Dedifferentiated amniotic fluid mesenchymal stem cell (primary cell): ENCODE measurements around the gene MTCH1.
"Not testable (repeated sequence)": the region's sequence is repeated elsewhere in the genome, so short reads cannot be mapped to it uniquely, and the experiment has no call there.

ENCODE experiments used
- DNase-seq: peaks from one replicate; pipeline ENCODE4 v3.0.0-alpha.2; 2016; ENCODE audit errors: extremely low spot score

Gene MTCH1

GRCh38 chr6:36954262-36954931 is 31.6 kb downstream of the MTCH1 start, which contains the start of gene PI16:
PI16 (plus strand) TSS chr6:36954738; CDS start chr6:36954761, 23 bp downstream.
- no peak for DNase-seq

GRCh38 chr6:36953931-36954261 is 32.1 kb downstream of the MTCH1 start:
- DNase-seq: no peak

GRCh38 chr6:36949636-36950035 is 36.4 kb downstream of the MTCH1 start:
- no peak for DNase-seq

GRCh38 chr6:36949076-36949475 is 36.9 kb downstream of the MTCH1 start:
- DNase-seq: not testable (repeated sequence)

GRCh38 chr6:36947570-36948351 is 38.2 kb downstream of the MTCH1 start:
- DNase-seq: no peak

GRCh38 chr6:36946526-36946925 is 39.5 kb downstream of the MTCH1 start:
- no peak for DNase-seq

GRCh38 chr6:36945301-36945700 is 40.7 kb downstream of the MTCH1 start:
- DNase-seq: no peak

GRCh38 chr6:36944650-36945049 is 41.3 kb downstream of the MTCH1 start:
- no peak for DNase-seq

- not testable (repeated sequence) for DNase-seq
Observed at GRCh38 chr6:36942329-36942728, 43.7 kb downstream of the MTCH1 start.

- DNase-seq: not testable (repeated sequence)
Observed at GRCh38 chr6:36941561-36941960, 44.4 kb downstream of the MTCH1 start.

GRCh38 chr6:36940027-36940426 is 46.0 kb downstream of the MTCH1 start:
- DNase-seq: no peak

GRCh38 chr6:36939005-36939404 is 47.0 kb downstream of the MTCH1 start:
- not testable (repeated sequence) for DNase-seq

- no peak for DNase-seq
Observed at GRCh38 chr6:36938536-36938935, 47.5 kb downstream of the MTCH1 start.

GRCh38 chr6:36937896-36938295 is 48.1 kb downstream of the MTCH1 start:
- DNase-seq: no peak

GRCh38 chr6:36936824-36937223 is 49.2 kb downstream of the MTCH1 start:
- DNase-seq: no peak

GRCh38 chr6:36934901-36935300 is 51.1 kb downstream of the MTCH1 start:
- no peak for DNase-seq

- no peak for DNase-seq
Observed at GRCh38 chr6:36933519-36933918, 52.5 kb downstream of the MTCH1 start.

- DNase-seq: peak; percentile 79
Observed at GRCh38 chr6:36933102-36933501, 52.9 kb downstream of the MTCH1 start.

GRCh38 chr6:36930483-36930882 is 55.5 kb downstream of the MTCH1 start:
- no peak for DNase-seq

- peak; percentile 70 for DNase-seq
Observed at GRCh38 chr6:36929607-36930006, 56.4 kb downstream of the MTCH1 start.

- DNase-seq: no peak
Observed at GRCh38 chr6:36929152-36929551, 56.8 kb downstream of the MTCH1 start.

- DNase-seq: no peak
Observed at GRCh38 chr6:36928547-36928918, 57.5 kb downstream of the MTCH1 start.
